HEK293T (cell line): ENCODE results near the gene CTCFL.

ENCODE experiments used
- ARNT ChIP-seq: fragments of 450-650 bp; IDR thresholded peaks from 2 replicates; pipeline ENCODE4 v1.6.1; 2017; ENCODE audit warnings: mild to moderate bottlenecking
- BHLHE40 ChIP-seq: fragments of 450-650 bp; IDR thresholded peaks from 2 replicates; pipeline ENCODE4 v1.6.1; 2016; ENCODE audit warnings: mild to moderate bottlenecking, moderate library complexity, borderline replicate concordance
- ELF4 ChIP-seq: fragments of 450-650 bp; IDR thresholded peaks from 2 replicates; pipeline ENCODE4 v1.6.1; 2017; ENCODE audit warnings: antibody characterized with exemption
- FOXK2 ChIP-seq: fragments of 450-650 bp; IDR thresholded peaks from 2 replicates; pipeline ENCODE4 v1.6.1; 2016; ENCODE audit warnings: mild to moderate bottlenecking
- NFRKB ChIP-seq: fragments of 450-650 bp; IDR thresholded peaks from 2 replicates; pipeline ENCODE4 v1.6.1; 2016; ENCODE audit warnings: mild to moderate bottlenecking, moderate library complexity
- SP1 ChIP-seq: fragments of 450-650 bp; IDR thresholded peaks from 2 replicates; pipeline ENCODE4 v1.6.1; 2017
- SUZ12 ChIP-seq: fragments of 450-650 bp; IDR thresholded peaks from 2 replicates; pipeline ENCODE4 v1.6.1; 2016; ENCODE audit warnings: mild to moderate bottlenecking
- TARDBP ChIP-seq: fragments of 450-650 bp; IDR thresholded peaks from 2 replicates; pipeline ENCODE4 v1.6.1; 2016
- ZNF384 ChIP-seq: fragments of 450-650 bp; IDR thresholded peaks from 2 replicates; pipeline ENCODE4 v1.6.1; 2016
- TF ChIP-seq, protein P1 (sequence below): fragments of 450-650 bp; IDR thresholded peaks from 2 replicates; pipeline ENCODE4 v1.6.1; 2016

DNA sequence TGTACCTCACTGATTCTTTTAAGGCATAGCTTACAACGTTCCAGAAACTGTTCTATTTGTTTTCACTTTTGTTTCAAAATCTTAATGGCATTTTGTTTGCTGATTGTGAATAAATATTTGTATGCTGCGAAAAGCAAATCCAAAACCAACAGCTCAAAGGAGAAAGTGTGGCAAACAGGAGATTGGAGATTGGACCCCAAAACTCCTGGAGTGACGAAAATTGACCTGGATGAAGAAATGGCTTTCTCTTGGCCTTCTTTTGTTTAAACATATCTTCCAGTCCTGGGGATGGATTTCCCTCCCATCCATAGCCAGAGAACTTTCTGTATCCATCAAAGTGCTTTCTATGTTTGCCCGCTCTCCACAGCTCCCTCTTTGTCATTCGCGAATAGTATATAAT, 2.8 kb upstream of the CTCFL start:
- TF ChIP-seq ARNT (no peak), SP1 (no peak), ZNF384 (no peak), NFRKB (no peak), BHLHE40 (no peak), FOXK2 (no peak), ELF4 (no peak), SUZ12 (no peak), TARDBP (no peak)
- TF ChIP-seq, protein P1, sequence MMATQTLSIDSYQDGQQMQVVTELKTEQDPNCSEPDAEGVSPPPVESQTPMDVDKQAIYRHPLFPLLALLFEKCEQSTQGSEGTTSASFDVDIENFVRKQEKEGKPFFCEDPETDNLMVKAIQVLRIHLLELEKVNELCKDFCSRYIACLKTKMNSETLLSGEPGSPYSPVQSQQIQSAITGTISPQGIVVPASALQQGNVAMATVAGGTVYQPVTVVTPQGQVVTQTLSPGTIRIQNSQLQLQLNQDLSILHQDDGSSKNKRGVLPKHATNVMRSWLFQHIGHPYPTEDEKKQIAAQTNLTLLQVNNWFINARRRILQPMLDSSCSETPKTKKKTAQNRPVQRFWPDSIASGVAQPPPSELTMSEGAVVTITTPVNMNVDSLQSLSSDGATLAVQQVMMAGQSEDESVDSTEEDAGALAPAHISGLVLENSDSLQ: no peak
